HG03025 (cell line): ENCODE measurements around the gene NLGN1.
A peak's percentile ranks its signal among the peaks of the same experiment; 100 is the strongest.
"Not testable (repeated sequence)": the region's sequence is repeated elsewhere in the genome, so short reads cannot be mapped to it uniquely, and the experiment has no call there.

Experiments used
- ATAC-seq: cut with Tn5 transposase; IDR thresholded peaks from one replicate; pipeline ENCODE4 v1.9.1; 2021; ENCODE audit warnings: mild to moderate bottlenecking, moderate library complexity; ENCODE audit not compliant: unreplicated experiment, low FRiP score

Gene NLGN1

DNA sequence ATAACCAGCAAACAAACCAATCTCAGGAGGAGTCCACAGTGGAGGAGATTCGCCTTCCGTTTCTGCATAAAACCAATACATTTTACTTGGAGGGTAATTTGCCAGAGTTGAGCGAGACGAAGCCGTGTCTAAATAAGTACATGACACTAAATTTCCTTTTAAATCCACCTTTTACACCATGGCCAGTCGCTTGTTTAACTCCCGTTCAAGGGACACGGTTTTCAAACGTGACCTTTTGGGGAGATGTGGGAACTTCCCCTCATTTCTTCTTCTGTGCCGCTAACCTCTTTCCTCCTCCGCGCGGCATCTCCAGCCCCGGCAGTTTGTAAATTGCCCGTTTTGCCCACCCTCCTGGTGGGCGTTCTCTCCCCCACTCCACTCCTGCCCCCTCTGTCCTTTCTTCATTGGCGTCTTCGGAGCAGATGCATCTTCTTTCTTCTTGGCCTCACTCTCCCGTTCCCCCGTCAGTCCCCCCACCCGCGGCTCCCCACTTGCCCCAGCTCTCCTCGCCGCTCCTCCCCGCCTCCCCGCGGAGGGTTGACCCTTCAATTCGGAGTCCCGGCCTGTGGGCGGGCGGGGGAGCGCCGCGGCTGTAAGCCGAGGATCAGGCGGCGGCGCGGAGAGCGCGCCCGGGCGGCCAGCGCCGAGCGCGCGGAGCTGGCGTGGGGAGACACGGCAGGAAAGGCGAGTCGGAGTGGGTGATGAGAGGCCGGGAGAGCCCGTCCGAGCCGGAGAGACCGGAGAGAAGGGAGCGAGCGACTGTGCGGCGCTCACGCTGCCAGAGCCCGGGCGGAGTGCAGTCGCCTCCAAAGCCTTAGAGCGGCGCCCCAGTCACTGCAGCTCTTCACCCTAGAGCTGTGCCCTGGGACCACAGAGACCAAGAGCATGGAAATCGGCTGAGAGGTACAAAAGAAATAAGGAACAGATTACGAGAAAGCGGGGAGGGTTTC is at the start of gene NLGN1:
Gene NLGN1 (plus strand): TSS at position 584 of the 950 bp plus-strand sequence.
- ATAC-seq, result no peak

DNA sequence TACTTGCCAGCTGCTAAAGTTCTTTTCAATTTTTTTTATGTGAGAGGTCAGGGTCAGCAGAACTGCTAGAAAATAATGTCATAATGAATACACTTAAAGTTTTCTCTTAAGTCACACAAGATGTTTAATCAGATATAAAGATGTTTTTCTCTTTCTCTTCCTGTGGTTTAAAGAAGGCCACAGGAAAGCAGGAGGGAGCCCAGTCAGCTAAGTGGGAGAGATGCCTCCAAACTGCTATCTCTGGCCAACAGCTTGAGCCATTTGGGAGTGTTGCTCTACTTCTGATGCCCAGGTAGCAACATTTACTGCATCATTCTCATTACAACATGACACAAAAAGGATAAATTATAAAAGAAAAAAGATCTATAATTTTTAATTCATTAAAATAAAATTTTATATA is 45.7 kb upstream of the NLGN1 start:
- no peak for ATAC-seq

DNA sequence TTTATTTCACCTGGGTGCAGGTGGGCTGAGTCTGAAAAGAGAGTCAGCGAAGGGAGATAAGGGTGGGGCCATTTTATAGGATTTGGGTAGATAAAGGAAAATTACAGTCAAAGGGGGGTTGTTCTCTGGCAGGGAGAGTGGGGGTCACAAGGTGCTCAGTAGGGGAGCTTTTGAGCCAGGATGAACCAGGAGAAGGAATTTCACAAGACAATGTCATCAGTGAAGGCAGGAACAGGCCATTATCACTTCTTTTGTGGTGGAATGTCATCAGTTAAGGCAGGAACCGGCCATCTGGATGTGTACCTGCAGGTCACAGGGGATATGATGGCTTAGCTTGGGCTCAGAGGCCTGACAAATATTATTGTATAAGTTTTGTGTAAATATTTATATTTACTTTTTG is 44.4 kb upstream of the NLGN1 start:
- not testable (repeated sequence) for ATAC-seq

DNA sequence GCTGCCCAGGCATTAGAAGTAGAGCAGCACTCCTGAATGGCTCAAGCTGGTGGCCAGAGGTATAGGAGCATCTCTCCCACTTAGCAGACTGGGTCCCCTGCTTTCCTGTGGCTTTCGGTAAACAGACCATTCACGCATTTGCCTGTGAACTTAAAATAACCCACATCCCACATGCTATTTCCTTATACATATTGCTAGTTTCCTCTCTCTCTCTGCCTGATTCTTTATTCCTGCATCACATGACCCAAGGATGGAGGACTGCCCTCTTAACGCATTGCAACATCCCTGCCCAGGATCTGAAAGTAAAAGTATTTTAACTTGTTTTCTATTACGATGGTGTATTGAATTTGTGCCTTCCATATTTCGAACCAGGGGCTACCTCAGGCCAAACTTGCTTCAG is 43.4 kb upstream of the NLGN1 start:
- ATAC-seq, result no peak

DNA sequence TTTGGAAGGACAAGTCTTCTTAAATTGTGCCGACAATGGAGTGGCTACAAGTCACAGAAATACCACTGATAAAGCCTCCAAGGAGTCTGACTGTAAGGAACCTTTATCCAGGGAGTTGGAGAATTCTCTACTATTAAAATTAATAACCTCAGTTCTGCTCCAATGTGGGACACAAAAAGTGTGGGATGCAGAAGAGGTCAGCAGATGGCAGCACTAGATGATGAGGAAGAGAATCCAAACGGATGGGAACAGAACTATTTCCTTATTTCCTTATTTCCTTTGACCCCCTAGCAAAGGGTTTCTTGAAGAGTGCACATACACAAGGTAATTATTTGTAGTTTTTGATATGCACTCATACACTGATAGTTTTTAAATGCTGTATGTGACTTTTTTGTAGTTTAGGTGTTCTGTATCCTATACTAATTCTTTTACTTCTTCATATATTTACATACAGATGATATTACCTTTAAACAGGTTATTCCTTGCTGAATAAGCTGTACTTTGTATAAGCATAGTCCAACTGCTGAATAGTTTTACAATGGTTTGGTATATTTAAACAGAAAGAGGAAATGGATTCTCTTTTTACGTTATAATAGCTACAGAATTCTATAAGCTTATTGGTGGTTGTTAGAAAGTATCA is 25.6 kb upstream of the NLGN1 start:
- ATAC-seq, result no peak

DNA sequence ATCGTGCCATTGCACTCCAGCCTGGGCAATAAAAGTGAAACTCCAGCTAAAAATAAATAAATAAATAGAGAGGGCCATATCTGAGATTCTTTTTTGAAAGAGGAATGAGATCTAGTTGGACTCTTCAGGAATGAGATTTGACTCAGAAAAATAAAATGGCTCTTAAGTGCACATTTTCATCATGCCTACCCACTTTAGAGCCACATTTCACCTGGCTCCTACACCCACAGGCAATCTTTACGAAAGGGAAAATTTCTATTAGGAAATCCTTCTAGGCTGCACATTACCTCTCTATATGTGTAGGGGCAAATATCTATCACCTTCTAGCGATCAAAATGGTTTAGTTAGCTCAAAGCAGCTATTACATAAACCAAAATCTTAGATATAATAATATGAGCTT is 16.9 kb upstream of the NLGN1 start:
- ATAC-seq, result no peak

DNA sequence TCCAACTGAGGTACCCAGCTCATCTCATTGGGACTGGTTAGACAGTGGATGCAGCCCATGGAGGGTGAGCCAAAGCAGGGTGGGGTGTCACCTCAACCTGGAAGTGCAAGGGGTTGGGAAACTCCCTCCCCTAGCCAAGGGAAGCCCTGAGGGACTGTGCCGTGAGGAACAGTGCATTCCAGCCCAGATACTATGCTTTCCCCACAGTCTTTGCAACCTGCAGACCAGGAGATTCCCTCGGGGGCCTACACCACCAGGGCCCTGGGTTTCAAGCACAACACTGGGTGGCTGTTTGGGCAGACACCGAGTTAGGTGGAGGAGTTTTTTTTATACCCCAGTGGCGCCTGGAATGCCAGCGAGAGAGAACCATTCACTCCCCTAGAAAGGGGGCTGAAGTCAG is 15.6 kb upstream of the NLGN1 start:
- ATAC-seq, result not testable (repeated sequence)

DNA sequence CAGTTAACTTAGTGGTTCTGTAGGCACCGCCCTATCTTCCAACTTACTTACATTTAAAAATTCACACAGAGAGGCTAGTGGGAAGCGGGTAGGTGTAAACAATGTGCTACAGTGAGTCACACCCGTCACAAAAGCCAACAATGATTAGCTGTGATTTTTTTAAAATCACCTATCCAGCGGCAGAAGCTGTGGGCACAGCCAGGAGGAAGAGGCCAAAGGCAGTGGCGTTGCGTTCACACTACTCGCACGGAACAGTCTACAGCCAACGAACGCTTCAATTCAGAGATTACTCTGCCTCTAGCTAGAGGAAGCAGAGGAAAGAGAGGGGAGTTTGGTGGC is 2.5 kb upstream of the NLGN1 start:
- ATAC-seq, result peak; percentile 40

DNA sequence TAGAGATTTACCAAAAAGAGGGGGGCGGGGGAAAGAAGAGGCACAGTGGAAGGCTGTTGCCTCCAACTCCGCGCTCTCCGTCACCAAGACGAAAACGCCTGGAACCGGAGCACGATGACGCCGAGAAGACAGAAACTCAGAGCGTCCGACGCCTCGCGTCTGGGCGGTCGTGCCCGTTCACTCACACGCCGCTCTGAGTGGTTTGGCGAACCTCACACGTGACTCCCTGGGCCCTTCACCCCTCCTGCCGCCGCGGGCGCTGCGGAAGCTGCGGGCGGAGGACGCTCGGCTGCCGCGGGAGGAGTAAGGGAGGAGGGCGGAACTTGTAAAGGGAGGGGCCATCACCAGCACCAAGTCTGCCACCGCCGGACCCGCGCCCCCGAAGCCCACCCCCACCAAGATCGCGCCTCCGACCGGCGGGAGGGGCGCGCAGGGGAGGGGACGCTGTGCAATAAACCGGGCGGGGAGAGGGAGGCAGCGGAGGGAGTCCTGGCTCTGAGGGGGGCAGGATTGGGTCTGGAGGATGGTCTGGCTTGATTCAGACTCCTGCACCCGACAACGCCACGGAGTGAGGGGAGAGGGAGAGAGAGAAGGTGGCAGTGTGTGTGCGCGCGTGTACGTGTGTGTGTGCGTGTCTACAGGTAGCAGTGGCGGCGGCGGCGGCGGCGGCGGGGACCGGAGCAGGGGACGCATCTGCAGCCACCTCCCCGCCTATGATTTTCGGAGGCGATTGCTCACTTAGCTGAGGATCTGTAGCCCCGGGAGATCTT is 1.9 kb upstream of the NLGN1 start:
- peak; percentile 97 for ATAC-seq

DNA sequence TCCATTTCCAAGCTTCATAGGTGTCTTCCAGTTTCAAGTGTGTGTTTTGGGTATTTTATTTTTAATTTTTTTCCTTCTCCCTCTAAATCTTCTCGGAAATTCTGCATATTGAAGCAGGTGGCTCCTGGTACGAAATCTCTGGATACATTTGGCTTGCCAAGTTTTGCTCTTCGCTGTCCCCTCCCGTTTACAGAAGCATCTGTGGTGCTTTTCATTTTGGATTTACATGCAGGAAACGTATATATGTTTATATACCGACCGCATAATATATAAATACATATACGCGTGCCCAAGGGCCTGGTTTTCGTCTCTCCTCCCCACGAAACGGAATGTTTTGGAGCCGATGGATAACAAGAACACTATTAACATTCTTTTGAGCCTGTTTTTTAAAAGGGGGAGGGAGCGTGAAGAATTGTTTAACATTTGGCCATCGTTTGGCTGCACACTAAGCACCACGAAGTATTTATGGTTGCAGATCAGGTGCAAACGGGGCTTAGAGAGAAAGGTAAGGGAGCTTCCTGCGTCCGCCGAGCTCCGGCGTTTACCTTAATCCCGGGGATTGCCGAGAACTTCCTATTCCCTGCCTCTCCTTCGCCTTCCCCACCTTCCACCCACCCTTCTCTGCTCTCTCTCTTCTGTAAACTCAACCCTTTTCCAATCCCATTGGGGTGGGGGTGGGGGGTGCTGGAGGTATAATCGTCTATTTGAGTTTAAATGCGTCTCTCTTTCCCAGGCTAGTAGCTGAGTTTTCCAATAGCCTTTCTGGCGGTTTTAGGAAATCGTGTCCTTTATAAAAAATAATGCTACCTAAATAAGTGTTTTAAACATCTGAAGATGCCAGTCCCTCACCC is 1.1 kb upstream of the NLGN1 start:
- no peak for ATAC-seq

DNA sequence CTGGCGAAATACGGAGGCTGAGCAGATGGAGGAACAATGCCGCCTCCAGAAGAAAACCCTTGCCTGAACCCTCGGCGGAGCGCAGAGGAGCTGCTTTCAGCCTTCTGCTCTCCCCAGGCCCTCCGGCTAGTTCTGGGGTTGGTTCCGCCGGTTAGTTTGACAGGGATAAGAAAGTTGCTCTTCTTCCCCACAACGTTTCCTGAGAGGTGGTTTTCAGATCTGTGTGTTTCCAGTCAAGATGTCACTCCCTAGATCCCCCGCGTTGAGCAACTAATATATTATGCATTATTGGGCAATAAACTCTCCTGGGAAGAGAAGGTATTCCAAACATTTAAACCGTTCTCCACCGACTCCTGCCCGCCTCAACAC is 551 bp downstream of the NLGN1 start:
- no peak for ATAC-seq

DNA sequence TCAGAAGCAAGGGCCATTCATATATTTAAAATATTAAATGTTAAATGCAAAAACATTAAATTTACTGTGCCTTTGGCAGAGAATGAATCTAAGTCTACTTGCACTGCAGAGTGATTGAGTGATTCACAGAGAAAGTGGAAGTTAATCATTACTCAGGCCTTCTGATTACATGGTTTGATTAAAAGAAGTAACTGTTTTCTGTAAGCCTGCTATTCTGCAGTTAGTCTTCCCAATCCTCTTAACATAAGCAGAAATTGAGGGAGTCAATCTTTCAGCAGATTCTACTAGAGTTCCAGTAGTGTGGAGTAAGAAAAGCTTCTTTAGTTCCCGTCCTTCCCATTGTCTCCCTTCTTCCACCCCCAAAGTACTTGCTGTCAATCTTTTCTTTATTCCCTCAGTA is 1.5 kb downstream of the NLGN1 start:
- ATAC-seq, result no peak

DNA sequence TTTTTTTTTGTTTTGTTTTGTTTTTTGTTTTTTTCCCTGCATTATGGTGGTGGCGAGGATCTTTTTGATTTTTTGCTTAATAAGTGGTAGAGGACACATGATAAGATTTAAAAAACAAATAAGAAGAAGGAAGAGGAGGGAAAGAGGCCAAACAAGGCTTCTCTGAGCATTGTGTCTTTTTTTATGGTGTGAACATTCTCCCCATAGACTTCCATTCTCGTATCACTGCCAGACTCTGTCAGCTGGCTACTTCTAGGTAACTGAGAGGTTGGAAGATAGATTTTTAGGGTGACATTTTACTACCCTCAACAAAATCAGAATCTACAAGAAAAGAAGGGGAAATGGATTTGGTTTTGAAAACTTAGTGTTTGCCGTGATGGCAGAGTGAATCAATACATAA is 3.8 kb downstream of the NLGN1 start:
- ATAC-seq, result no peak

DNA sequence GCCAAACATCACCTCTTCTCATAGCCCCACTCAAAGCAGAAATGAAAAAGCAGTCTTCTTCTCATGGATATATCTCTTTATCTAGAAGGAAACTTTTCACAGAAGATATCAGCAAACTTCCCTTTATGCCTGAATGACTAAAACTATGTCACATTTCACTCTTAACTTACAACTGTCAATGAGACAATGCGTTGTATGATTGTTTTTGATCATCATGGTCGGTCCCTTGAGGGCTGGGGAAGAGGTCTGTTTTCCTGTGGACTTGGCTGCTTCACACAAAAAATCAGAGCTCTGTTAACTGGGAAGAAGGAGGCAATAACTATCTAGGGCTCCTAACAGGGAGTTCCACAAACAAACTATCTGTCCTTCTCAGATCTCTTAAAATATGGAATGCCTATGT is 5.1 kb downstream of the NLGN1 start:
- ATAC-seq, result no peak

DNA sequence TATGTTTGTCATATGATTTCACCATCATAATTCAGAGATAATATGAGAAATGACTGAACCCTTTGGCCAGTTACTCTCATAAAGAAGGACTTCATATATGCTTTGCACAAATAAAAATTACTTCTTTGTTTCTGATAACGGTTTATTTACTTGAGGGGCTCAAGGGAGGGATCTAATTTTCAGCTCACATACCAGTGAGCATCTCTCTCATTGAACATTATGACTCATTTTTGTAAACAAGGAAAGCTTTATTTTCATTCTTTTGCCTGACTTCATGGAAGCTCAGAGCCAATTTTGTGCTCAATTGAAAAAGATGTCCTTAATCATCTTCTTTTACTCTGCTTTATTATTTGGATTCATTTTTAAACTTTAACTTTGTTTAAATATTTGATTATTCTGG is 5.8 kb downstream of the NLGN1 start:
- no peak for ATAC-seq

DNA sequence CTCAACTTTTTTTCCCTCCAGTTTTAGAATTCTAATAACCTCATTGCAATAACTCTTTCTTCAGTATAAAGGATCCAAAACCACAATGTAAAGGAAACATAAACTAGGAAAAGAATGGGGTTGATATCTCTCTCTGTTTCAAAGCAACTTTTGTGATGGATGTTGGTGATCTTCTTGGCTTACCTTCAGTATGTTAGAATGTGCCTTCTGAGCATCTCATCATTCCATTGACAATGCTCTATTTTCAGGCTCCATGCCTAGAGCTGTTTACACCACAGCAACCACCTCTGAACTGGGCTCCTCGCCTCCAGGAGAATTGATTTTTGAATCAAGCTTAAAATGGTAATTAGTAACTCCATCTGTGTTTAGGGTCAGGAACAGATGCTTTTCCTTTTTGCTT is 6.6 kb downstream of the NLGN1 start:
- no peak for ATAC-seq

DNA sequence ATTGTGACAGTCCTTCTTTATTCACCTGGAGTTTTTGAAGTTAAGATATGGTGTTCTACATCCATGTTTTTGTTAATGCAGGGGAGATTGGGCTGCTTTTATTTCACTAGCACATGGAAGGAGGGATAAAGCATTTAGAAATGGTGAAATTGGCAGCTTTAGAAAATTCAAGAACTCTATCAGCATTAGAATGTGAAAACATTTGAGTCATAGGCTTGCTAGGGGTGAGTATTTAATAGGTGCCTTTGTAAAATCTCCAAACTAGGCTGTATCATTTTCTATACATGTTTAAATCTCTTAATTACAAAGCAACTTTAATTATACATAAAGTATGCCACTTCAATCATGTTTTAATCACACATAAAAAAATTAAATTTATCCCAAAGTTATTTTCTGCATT is 12.9 kb downstream of the NLGN1 start:
- ATAC-seq, result no peak

DNA sequence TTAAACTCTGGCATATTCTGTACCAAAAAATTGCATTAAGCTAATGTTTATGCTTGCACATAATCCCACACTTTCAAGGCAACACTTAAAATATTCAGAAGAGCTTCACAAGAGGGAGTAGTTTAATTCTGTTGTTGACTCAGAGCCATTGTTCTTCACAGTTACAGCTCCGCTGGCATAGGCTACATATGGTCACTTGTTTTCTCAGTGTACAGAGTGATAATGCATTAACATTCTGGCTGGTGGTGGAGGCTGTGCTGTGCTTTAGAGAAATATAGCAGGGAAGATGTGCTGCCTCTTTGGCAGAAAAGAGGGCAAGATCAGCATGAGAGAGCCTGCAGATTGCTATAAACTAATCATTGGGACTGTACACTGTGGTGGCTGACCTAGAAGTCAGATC is 13.3 kb downstream of the NLGN1 start:
- no peak for ATAC-seq

DNA sequence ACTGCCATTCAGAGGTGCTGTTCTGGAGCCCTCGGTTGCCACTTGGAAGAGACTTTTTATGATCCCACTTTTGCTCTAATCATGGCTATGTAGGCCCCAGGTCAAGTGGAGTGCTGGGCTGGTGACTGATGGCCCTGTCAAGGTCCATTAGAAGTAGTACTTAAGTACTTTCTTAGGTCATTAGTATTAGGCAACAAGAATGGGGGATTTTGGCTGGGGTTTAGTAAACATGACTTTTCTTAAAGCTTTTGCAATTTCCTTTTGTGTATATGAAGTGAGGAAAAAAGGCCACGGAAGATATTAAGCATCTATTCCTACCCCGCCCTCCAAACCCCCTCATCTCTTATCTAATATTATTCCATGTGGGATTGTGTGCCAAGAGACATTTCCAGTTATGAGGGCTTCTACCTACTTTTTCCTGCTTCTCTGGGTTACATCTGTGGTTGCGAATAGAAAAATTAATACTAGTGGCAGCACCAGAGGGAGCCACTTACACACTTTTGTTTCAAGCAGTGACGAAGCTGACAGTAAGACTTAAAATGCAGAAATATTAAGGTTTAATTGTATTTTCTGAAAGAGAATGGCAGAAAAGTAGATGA is 13.9 kb downstream of the NLGN1 start:
- ATAC-seq, result no peak

DNA sequence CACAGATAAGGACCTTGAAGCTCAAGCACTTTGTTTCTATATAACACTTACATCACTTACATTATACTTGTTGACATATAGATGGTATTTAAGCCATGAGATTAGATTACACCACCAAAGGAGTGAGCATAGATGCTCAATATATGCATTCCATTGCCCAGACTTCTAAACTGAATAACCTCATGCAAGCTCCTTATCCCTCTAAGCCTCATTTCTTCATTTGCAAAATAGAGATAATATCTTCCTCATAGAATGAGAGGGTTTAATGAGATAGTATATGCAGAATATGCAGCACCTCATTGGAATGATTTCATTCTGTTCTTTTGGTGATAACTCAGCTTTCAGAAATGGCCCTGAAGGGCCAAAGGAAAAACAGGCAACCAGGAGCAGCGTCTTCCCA is 18.5 kb downstream of the NLGN1 start:
- ATAC-seq, result no peak
